Hepatocyte (in vitro differentiated cells): ENCODE results near the gene DOCK7.

Experiments
- CTCF ChIP-seq: fragments of 200-600 bp; sonication (generic); IDR thresholded peaks from 2 replicates; pipeline ENCODE4 v1.5.1; 2016; ENCODE audit warnings: antibody characterized with exemption, mild to moderate bottlenecking; ENCODE audit not compliant: poor library complexity
- EZH2phosphoT487 ChIP-seq: fragments of 200-600 bp; sonication (generic); IDR thresholded peaks from one replicate; pipeline ENCODE4 v1.6.1; 2018; ENCODE audit warnings: antibody characterized with exemption, mild to moderate bottlenecking, low read depth, moderate library complexity; ENCODE audit not compliant: unreplicated experiment, severe bottlenecking

DNA sequence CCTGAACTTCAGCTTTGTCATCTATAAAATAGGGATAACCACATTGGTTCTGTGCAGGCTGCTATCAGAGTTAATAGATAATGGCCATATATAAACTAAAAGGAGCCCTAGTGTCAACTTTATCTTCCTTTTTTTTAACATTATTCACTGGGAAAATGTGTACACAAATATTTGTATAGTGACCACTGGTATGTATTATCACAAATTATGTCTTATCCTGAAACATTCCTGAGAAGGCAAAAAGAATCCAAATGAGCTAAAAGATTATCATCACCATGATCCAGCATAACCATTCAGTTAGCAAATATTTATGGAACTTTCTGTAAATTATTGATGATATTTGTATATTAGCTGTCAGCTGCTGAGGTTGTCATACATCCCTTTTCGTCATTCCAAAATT lies 74.3 kb downstream of the DOCK7 start:
- TF ChIP-seq CTCF = no peak
- TF ChIP-seq EZH2phosphoT487 = no peak
